GM10847 (cell line): Measurements from ENCODE around the gene CHN1.

Experiments used
- POLR2A ChIP-seq: IDR thresholded peaks from 2 replicates; pipeline ENCODE4 v1.6.1; 2011; ENCODE audit not compliant: insufficient read length; ENCODE audit errors: extremely low read depth

Gene CHN1

GRCh38 chr2:174791020-174791419 lies 214.2 kb downstream of the CHN1 start:
- TF ChIP-seq POLR2A, result no peak

- TF ChIP-seq POLR2A, result no peak
Observed at GRCh38 chr2:174789001-174789400, 216.2 kb downstream of the CHN1 start.

GRCh38 chr2:174788291-174788929 lies 216.8 kb downstream of the CHN1 start:
- TF ChIP-seq POLR2A, result no peak

- TF ChIP-seq POLR2A, result no peak
Observed at GRCh38 chr2:174787487-174788205, 217.5 kb downstream of the CHN1 start.

- no peak for TF ChIP-seq POLR2A
Observed at GRCh38 chr2:174786066-174786725, 219.0 kb downstream of the CHN1 start.

GRCh38 chr2:174785481-174785880 lies 219.7 kb downstream of the CHN1 start:
- TF ChIP-seq POLR2A, result no peak

GRCh38 chr2:174784909-174785308 lies 220.3 kb downstream of the CHN1 start:
- TF ChIP-seq POLR2A, result no peak

GRCh38 chr2:174784316-174784715 lies 220.9 kb downstream of the CHN1 start:
- no peak for TF ChIP-seq POLR2A

- no peak for TF ChIP-seq POLR2A
Observed at GRCh38 chr2:174781996-174782395, 223.2 kb downstream of the CHN1 start.

GRCh38 chr2:174781298-174781697 lies 223.9 kb downstream of the CHN1 start:
- TF ChIP-seq POLR2A, result no peak

GRCh38 chr2:174780856-174781255 lies 224.3 kb downstream of the CHN1 start:
- no peak for TF ChIP-seq POLR2A

GRCh38 chr2:174780191-174780840 lies 224.9 kb downstream of the CHN1 start:
- no peak for TF ChIP-seq POLR2A

- no peak for TF ChIP-seq POLR2A
Observed at GRCh38 chr2:174779361-174779928, 225.7 kb downstream of the CHN1 start.

- no peak for TF ChIP-seq POLR2A
Observed at GRCh38 chr2:174778085-174778981, 226.8 kb downstream of the CHN1 start.
